GM10248 (cell line): ENCODE data around the gene PGM2L1.
"Not testable (repeated sequence)": the region's sequence is repeated elsewhere in the genome, so short reads cannot be mapped to it uniquely, and the experiment has no call there.

Experiments used
- CTCF ChIA-PET: fragments of 300-600 bp; sonication (Branson Sonifier 250); formaldehyde crosslinking; extraction: SDS; loops from one replicate; lab custom pipeline; 2021; ENCODE audit warnings: antibody characterized with exemption; lab: Yijun Ruan, JAX
- POLR2A ChIA-PET: fragments of 350-650 bp; sonication (Branson Sonifier 250); formaldehyde crosslinking; extraction: SDS; loops from one replicate; lab custom pipeline; 2020; ENCODE audit warnings: antibody characterized with exemption; lab: Yijun Ruan, JAX
- DNase-seq: peaks from one replicate; pipeline ENCODE4 v3.0.0; 2012; ENCODE audit errors: extremely low spot score
- CTCF ChIP-seq: IDR thresholded peaks from 2 replicates; pipeline ENCODE4 v1.5.1; 2012; ENCODE audit warnings: mild to moderate bottlenecking, low read depth; ENCODE audit errors: extremely low read depth, missing control alignments, control extremely low read depth

Gene PGM2L1

GRCh38 chr11:74338963-74339362, 59.3 kb downstream of the PGM2L1 start:
- DNase-seq: no peak
- no peak for TF ChIP-seq CTCF
- CTCF ChIA-PET: interaction anchor here (1.4 kb wide), 1 partner anchor 19 kb away, joined by 4 read pairs; no protein-coding TSS in a partner anchor
- POLR2A ChIA-PET: no interaction called here

DNA sequence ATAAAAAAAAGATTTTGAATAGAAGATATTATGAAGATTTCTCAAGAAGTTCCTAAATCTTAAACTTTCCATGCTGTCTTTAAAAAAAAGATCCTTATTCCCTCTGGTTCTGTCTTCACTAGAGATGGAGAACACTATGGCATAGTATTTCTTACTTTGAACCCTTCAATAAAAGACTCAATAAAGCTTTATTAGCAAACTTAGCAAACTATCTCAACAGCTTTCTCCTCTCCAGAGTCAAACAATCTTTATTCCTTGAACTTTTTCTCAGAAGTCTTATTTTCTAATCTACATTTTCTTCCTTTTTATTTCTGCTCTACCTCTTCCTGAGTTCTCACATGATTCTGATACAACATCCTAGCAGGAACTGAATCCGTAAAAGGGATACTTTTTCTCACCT, 65.0 kb downstream of the PGM2L1 start:
- ChIA-PET POLR2A (no interaction called here), CTCF (interaction anchor here (1.4 kb wide), 1 partner anchor 12 kb away, joined by 3 read pairs; no protein-coding TSS in a partner anchor)
- no peak for TF ChIP-seq CTCF
- no peak for DNase-seq

DNA sequence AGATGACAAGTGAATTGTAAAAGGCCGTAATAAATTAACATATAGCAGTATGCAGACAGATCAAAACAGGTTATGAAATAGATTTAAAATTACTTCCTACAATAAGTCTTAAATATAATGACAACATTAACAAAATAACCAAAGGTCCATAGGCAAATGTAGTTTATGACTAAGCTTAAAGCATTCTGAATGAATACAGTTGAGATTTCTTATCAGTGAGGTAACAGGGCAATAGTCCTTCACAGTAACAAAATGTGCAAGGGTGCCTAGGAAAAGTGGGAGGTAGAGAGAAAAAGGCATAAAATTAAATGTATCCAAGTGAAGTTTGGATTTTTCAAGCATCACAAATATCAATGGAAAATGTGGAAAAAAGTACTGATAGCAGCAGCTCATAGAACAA, 65.9 kb downstream of the PGM2L1 start:
- no peak for TF ChIP-seq CTCF
- POLR2A ChIA-PET: no interaction called here
- CTCF ChIA-PET: no interaction called here
- DNase-seq: no peak

DNA sequence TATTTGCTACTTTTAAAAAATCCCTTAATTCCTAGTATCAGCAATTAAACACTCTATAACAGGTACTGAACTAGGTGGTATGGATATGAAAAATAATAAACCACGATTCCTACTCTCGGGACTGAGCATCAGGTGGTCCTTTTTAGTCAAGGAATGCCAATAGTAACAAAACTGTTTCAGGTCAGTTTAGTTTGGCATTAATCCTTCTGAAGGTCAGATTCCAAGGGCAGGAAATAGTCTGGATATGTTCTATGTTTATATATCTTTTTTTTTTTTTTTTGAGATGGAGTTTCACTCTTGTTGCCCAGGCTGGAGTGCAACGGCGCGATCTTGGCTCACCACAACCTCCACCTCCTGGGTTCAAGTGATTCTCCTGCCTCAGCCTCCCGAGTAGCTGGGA, 67.2 kb downstream of the PGM2L1 start:
- POLR2A ChIA-PET, CTCF ChIA-PET, DNase-seq: not testable (repeated sequence)

GRCh38 chr11:74330075-74330858, 68.0 kb downstream of the PGM2L1 start:
- no peak for TF ChIP-seq CTCF
- ChIA-PET POLR2A (no interaction called here), CTCF (no interaction called here)
- DNase-seq: no peak

DNA sequence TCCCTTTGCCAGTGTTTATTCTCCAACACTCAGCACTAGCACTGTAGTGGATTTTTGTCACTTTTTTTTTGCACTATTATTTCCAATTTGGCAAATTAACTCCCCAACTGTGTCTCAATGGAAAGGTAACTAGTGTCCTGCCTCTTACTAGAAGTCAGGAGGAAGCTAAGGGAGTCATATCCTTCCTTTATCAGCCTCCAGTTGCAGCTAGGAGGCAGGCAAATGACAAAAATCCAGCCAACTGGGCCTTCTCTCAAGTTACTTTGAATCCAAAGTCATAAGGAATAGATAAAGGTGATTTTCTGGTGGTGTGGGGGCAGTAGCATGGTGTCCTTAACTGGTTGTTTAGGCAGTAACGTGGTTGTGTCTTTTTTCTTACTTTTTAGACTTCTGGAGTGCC, 71.2 kb downstream of the PGM2L1 start:
- ChIA-PET POLR2A (no interaction called here), CTCF (no interaction called here)
- no peak for DNase-seq
- TF ChIP-seq CTCF: no peak

DNA sequence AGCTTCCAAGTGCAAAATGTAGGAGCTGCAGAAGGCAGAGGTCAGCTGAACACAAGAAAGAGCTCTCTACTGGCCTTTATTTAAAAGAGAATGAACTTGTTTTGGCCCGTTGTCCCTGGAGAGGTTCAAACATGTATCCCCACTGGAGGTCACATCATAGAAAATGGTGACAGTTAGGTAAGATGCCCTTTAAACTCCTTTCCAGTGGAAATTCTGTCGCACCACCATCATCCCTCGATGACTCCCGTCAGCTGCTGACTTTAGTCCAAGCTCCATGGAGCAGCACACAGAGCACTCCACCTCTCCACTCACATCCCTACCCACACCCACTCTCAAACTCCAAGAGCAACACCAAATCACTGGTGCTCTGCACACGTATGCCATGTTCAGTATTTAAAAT, 71.6 kb downstream of the PGM2L1 start:
- CTCF ChIA-PET: no interaction called here
- POLR2A ChIA-PET: no interaction called here
- no peak for TF ChIP-seq CTCF
- DNase-seq: no peak
